Large intestine (tissue), 12 donors: ENCODE measurements around the gene TIAM1. TPM values are rescaled to one million over a fixed set of nuclear protein-coding genes. Genes with fewer than 3 reads are reported as not detected.
A peak's percentile ranks its signal among the peaks of the same experiment; 100 is the strongest.

Experiments
- DNase-seq, 2 donors: peaks; one replicate each; pipeline versions ENCODE4 v3.0.0 to v3.0.0-alpha.2; 2013
- H3K27ac ChIP-seq: one replicate; pipeline ENCODE4 v1.5.1; 2013; ENCODE audit warnings: low read length
- H3K27me3 ChIP-seq: 2 replicates; pipeline ENCODE4 v1.6.1; 2013; ENCODE audit warnings: low read length; ENCODE audit not compliant: control insufficient read depth, insufficient read depth
- H3K36me3 ChIP-seq: 2 replicates; pipeline ENCODE4 v1.6.1; 2013; ENCODE audit warnings: low read length; ENCODE audit not compliant: control insufficient read depth, insufficient read depth
- H3K4me1 ChIP-seq: one replicate; pipeline ENCODE4 v1.6.1; 2013; ENCODE audit warnings: low read length; ENCODE audit not compliant: control insufficient read depth, insufficient read depth
- H3K4me3 ChIP-seq: one replicate; pipeline ENCODE4 v1.5.1; 2013; ENCODE audit warnings: low read length
- H3K9me3 ChIP-seq: one replicate; pipeline ENCODE4 v1.6.1; 2013; ENCODE audit warnings: mild to moderate bottlenecking, low read depth, low read length, moderate library complexity; ENCODE audit not compliant: control insufficient read depth
- WGBS: methylation state at CpG from one replicate; pipeline ENCODE4 v1.1.5; 2013; ENCODE audit warnings: low lambda C conversion rate; ENCODE audit not compliant: insufficient coverage; 5-methylcytosine and 5-hydroxymethylcytosine counted together
- long read RNA-seq, 11 donors: transcript quantifications; one replicate each; lab custom pipeline, GENCODE V29; 2026
- polyA plus RNA-seq: library from polyadenylated mRNA; unstranded; fragments of 120-200 nt; gene quantifications from one replicate; pipeline ENCODE4 v1.2.1, GENCODE V29; 2013

TIAM1 gene, protein sequence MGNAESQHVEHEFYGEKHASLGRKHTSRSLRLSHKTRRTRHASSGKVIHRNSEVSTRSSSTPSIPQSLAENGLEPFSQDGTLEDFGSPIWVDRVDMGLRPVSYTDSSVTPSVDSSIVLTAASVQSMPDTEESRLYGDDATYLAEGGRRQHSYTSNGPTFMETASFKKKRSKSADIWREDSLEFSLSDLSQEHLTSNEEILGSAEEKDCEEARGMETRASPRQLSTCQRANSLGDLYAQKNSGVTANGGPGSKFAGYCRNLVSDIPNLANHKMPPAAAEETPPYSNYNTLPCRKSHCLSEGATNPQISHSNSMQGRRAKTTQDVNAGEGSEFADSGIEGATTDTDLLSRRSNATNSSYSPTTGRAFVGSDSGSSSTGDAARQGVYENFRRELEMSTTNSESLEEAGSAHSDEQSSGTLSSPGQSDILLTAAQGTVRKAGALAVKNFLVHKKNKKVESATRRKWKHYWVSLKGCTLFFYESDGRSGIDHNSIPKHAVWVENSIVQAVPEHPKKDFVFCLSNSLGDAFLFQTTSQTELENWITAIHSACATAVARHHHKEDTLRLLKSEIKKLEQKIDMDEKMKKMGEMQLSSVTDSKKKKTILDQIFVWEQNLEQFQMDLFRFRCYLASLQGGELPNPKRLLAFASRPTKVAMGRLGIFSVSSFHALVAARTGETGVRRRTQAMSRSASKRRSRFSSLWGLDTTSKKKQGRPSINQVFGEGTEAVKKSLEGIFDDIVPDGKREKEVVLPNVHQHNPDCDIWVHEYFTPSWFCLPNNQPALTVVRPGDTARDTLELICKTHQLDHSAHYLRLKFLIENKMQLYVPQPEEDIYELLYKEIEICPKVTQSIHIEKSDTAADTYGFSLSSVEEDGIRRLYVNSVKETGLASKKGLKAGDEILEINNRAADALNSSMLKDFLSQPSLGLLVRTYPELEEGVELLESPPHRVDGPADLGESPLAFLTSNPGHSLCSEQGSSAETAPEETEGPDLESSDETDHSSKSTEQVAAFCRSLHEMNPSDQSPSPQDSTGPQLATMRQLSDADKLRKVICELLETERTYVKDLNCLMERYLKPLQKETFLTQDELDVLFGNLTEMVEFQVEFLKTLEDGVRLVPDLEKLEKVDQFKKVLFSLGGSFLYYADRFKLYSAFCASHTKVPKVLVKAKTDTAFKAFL (N-terminal part only)
- 6.3 TPM for polyA plus RNA-seq
- long read RNA-seq, donor 1: 0 reads
- long read RNA-seq, donor 2: 0 reads
- long read RNA-seq, donor 3: 0 reads
- long read RNA-seq, donor 4: 0 reads
- long read RNA-seq, donor 5: 0 reads
- long read RNA-seq, donor 6: 0 reads
- long read RNA-seq, donor 7: 0 reads
- long read RNA-seq, donor 8: 0 reads
- long read RNA-seq, donor 9: 0 reads
- long read RNA-seq, donor 10: 0 reads
- long read RNA-seq, donor 11: 0 reads

DNA sequence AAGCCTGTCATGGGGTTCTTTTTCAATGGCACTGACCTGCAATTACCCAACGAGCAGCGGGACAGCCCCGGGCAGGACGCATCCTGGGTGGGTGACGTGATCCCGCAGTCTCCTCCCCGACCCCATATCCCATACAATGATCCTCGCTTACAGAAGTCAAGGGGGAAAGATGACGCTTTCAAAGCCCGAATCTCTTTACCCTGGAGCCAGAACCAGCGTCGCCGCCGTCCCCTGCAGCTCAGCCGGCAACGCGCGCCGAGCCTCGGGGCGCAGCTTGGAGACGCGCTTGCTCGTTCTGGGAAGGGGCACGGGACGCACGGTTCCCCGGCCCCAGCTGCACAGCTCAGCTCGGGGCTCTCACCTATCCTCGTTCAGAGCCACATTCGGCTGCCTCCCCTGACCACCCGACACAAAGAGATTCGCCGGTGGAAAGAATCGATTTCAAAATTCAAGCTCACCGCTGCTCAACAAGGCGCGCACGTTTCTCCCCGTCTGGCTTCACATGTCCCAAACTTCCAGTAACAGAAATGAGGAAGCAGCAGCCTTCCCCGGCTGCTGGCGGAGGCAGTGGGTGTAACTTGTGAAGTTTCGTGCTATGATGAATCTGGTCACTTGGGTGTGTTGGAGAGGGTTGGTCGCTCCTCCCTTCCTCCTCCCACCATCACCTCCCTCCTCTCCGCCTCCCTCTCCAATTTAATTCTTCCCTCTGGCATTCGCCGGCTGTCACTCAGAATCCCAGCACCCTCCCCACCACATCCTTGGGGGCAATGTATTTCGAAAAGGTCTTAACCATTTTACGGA, at the start of gene TIAM1:
Gene TIAM1 (minus strand): TSS at position 582 of the 801 bp plus-strand sequence. CDS start 77,289 bp downstream, outside the sequence.
- WGBS: 4% methylated on average over 3 of the region's 49 CpGs

DNA sequence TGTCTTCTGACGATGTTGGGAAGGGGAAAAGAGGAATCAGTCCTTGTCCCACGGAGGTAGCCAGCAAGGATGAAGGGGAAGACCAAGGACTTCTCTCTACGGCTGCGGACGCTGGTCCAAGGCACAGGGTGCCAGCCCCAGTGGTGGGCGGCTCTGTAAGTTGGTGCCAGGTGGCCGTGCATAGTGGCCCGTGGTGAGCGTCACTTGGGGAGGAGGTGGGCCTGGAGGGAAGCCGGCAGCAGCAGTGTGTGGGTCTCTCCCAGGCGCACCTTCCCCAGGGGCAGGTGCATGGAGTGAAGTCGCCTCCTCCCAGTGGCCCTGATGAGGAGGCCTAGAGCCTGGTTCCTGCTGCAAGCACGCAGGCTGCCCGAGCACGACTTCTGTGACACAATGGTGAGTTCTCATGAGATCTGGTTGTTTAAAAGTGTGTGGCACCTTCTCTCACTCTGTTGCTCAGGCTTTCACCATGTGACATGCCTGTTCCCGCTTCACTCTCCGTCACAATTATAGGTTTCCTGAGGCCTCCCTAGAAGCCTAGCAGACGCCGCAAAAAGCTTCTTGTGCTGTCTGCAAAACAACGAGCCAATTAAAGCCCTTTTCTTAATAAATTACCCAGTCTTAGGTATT, 43.6 kb upstream of the TIAM1 start:
- H3K27me3 ChIP-seq: no peaks in the 10 kb centered on the region
- no peak for DNase-seq
- no peak overlapping the region for H3K27ac ChIP-seq
- no peaks in the 10 kb centered on the region for H3K36me3 ChIP-seq
- no peak overlapping the region for H3K4me3 ChIP-seq
- no peaks in the 10 kb centered on the region for H3K9me3 ChIP-seq
- H3K4me1 ChIP-seq: no peaks in the 10 kb centered on the region
- no CpG with 5 or more reads among the region's 20 CpGs for WGBS

More for the DNA sequence above, at the start of gene TIAM1:
- Histone ChIP-seq H3K36me3 (no peaks in the 10 kb centered on the region), H3K27ac (no peak within 1 kb of the TSS), H3K27me3 (peaks cover 36% of the 10 kb centered on the region), H3K4me3 (peak within 1 kb of the TSS; percentile 40), H3K4me1 (no peaks in the 10 kb centered on the region), H3K9me3 (no peaks in the 10 kb centered on the region)
- peak; percentile 23 to 39 for DNase-seq

DNA sequence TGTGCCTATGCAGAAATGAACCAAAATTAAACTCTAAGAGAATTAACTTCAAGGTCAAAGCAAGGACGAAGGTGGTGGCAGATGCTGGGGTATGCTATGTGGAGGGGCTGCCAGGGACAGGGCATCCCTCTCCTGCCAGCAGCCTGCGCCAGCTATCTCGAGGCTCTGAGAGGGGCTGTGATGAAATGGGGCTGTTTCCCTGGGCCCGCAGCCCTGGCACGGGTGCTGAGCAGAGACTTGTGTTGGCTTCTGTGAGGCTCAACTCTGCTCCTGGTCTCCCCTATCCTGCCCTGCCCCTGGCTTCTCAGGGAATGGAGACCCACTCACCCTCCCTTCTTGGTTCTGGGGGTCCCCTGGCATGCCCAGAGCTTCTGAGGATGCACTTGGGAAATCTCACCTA, 41.9 kb upstream of the TIAM1 start:
- Histone ChIP-seq H3K9me3 (no peaks in the 10 kb centered on the region), H3K4me1 (no peaks in the 10 kb centered on the region), H3K36me3 (no peaks in the 10 kb centered on the region), H3K27me3 (no peaks in the 10 kb centered on the region), H3K27ac (no peak overlapping the region), H3K4me3 (no peak overlapping the region)
- WGBS: 80% methylated on average over 1 of the region's 5 CpGs
- DNase-seq: no peak

DNA sequence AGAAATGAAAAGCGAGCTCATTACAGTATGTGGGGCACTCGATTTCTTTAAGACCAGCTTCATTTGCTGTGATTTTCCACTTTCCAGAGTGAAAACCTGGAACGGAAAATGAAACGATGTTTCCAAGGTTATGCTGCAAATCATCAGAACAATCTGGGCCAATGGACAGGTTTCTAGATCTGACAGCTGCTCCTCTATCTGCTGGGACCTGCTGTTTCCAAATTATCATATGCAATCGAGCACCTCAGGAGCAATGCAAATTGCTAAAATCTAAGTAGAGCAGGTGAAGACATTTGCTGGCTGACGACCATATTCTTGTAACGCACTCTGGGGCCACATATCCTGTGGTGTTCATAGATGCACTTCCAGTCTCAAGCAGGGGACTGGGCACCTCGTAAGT, 39.7 kb upstream of the TIAM1 start:
- no peaks in the 10 kb centered on the region for H3K27me3 ChIP-seq
- H3K36me3 ChIP-seq: no peaks in the 10 kb centered on the region
- no peak overlapping the region for H3K27ac ChIP-seq
- H3K4me1 ChIP-seq: no peaks in the 10 kb centered on the region
- H3K9me3 ChIP-seq: no peaks in the 10 kb centered on the region
- DNase-seq: no peak
- 100% methylated on average over 1 of the region's 8 CpGs for WGBS
- no peak overlapping the region for H3K4me3 ChIP-seq

GRCh38 chr21:31382060-31382459, 38.0 kb upstream of the TIAM1 start:
- Histone ChIP-seq H3K4me1 (no peaks in the 10 kb centered on the region), H3K36me3 (no peaks in the 10 kb centered on the region), H3K4me3 (no peak overlapping the region), H3K27ac (no peak overlapping the region), H3K9me3 (no peaks in the 10 kb centered on the region), H3K27me3 (no peaks in the 10 kb centered on the region)
- no peak for DNase-seq
- WGBS: 80% methylated on average over 1 of the region's 5 CpGs

- Histone ChIP-seq H3K27me3 (no peaks in the 10 kb centered on the region), H3K36me3 (no peaks in the 10 kb centered on the region), H3K4me1 (no peaks in the 10 kb centered on the region), H3K27ac (no peak overlapping the region), H3K9me3 (no peaks in the 10 kb centered on the region), H3K4me3 (no peak overlapping the region)
- DNase-seq: no peak
- WGBS: no CpG with 5 or more reads among the region's 8 CpGs
These were observed 32.2 kb upstream of the TIAM1 start for GRCh38 chr21:31376301-31376700.

GRCh38 chr21:31374395-31374794, 30.3 kb upstream of the TIAM1 start:
- no peaks in the 10 kb centered on the region for H3K27me3 ChIP-seq
- no peak overlapping the region for H3K4me3 ChIP-seq
- no peaks in the 10 kb centered on the region for H3K9me3 ChIP-seq
- no peak overlapping the region for H3K27ac ChIP-seq
- H3K4me1 ChIP-seq: no peaks in the 10 kb centered on the region
- DNase-seq: no peak
- no peaks in the 10 kb centered on the region for H3K36me3 ChIP-seq
- no CpG with 5 or more reads among the region's 4 CpGs for WGBS

DNA sequence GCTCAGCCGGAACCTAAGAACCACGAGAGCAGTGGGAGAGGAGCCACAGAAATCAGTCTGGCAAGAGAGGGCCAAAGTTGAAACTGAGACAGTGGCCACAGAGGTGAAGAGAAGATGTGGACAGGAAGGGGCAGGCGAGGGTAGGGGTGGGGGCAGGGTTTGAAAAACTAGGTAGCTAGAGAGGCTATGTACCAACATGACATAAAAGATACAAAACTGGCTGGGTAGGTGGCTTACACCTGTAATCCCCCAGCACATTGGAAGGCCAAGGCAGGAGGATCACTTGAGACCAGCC, 28.4 kb upstream of the TIAM1 start:
- no peak overlapping the region for H3K4me3 ChIP-seq
- no peaks in the 10 kb centered on the region for H3K9me3 ChIP-seq
- no peak for DNase-seq
- WGBS: 89% methylated on average over 3 of the region's 3 CpGs
- H3K27me3 ChIP-seq: no peaks in the 10 kb centered on the region
- H3K36me3 ChIP-seq: no peaks in the 10 kb centered on the region
- H3K27ac ChIP-seq: no peak overlapping the region
- H3K4me1 ChIP-seq: no peaks in the 10 kb centered on the region

- DNase-seq: no peak
- Histone ChIP-seq H3K4me3 (no peak overlapping the region), H3K4me1 (no peaks in the 10 kb centered on the region), H3K27ac (no peak overlapping the region), H3K9me3 (no peaks in the 10 kb centered on the region), H3K27me3 (no peaks in the 10 kb centered on the region), H3K36me3 (no peaks in the 10 kb centered on the region)
- 100% methylated on average over 1 of the region's 6 CpGs for WGBS
These were observed 27.8 kb upstream of the TIAM1 start for GRCh38 chr21:31371715-31372470.
